ENCODE results near the gene PLEKHA6. TPM values are rescaled to one million over a fixed set of nuclear protein-coding genes. Genes with fewer than 3 reads are reported as not detected.
A peak's percentile ranks its signal among the peaks of the same experiment; 100 is the strongest.

Gene PLEKHA6
- total RNA-seq, 1 experiment from 2014 or later = 2.1 TPM

GRCh38 chr1:204345438-204345841 lies 14.3 kb downstream of the PLEKHA6 start:
- no peak overlapping the region for H2BK20ac ChIP-seq (ENCODE audit: low read depth, low read length, poor library complexity, severe bottlenecking)
- no peaks in the 10 kb centered on the region for H4K20me1 ChIP-seq (ENCODE audit: control insufficient read depth, insufficient read depth, insufficient read length)
- H2BK5ac ChIP-seq (ENCODE audit: insufficient read length, low read length) = no peak overlapping the region
- H3K23me2 ChIP-seq (ENCODE audit: insufficient read length, low read depth, low read length, poor library complexity, severe bottlenecking) = no peaks in the 10 kb centered on the region
- no CpG with 5 or more reads among the region's 5 CpGs for WGBS (ENCODE audit: extremely low coverage, insufficient read length, low lambda C conversion rate)
- no peak overlapping the region for H3K9ac ChIP-seq (ENCODE audit: extremely low read depth, insufficient read length, low read length)
- no peaks in the 10 kb centered on the region for H3K79me1 ChIP-seq (ENCODE audit: insufficient read depth, low read depth, low read length, poor library complexity, severe bottlenecking)
- H3K9me3 ChIP-seq (ENCODE audit: control insufficient read depth, low read depth, low read length) = no peaks in the 10 kb centered on the region
- no peak overlapping the region for H3K4me3 Mint-ChIP-seq
- peaks cover 27 to 41% of the 10 kb centered on the region in 2 experiments for H3K4me1 Mint-ChIP-seq
- peaks cover 12% of the 10 kb centered on the region; the same call in 1 of the 2 replicates for H3K4me1 ChIP-seq (ENCODE audit: insufficient read depth, low read length)
- H3K27ac Mint-ChIP-seq = peak overlapping the region in 1 of 3 experiments; percentile 16; a peak in 2 of 7 replicates
- H2BK12ac ChIP-seq (ENCODE audit: insufficient read length, low read depth, low read length) = no peak overlapping the region
- TF ChIP-seq, protein P1, sequence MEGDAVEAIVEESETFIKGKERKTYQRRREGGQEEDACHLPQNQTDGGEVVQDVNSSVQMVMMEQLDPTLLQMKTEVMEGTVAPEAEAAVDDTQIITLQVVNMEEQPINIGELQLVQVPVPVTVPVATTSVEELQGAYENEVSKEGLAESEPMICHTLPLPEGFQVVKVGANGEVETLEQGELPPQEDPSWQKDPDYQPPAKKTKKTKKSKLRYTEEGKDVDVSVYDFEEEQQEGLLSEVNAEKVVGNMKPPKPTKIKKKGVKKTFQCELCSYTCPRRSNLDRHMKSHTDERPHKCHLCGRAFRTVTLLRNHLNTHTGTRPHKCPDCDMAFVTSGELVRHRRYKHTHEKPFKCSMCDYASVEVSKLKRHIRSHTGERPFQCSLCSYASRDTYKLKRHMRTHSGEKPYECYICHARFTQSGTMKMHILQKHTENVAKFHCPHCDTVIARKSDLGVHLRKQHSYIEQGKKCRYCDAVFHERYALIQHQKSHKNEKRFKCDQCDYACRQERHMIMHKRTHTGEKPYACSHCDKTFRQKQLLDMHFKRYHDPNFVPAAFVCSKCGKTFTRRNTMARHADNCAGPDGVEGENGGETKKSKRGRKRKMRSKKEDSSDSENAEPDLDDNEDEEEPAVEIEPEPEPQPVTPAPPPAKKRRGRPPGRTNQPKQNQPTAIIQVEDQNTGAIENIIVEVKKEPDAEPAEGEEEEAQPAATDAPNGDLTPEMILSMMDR (conservative IDR thresholded peaks at IDR 0.05) = no peak
- no peak overlapping the region for H3K14ac ChIP-seq (ENCODE audit: insufficient read depth, low read length)
- H2AFZ ChIP-seq (ENCODE audit: low read length) = no peak overlapping the region
- H3K79me2 ChIP-seq (ENCODE audit: insufficient read depth, low read length) = no peaks in the 10 kb centered on the region
- no peak overlapping the region for H4K8ac ChIP-seq (replicated peaks; ENCODE audit: insufficient read length, low read depth, low read length)
- H2BK15ac ChIP-seq (ENCODE audit: low read depth, low read length) = no peak overlapping the region
- H3K23ac ChIP-seq (ENCODE audit: insufficient read length, low read depth, low read length) = no peak overlapping the region
- H2AK5ac ChIP-seq (ENCODE audit: insufficient read length, low read length) = no peak overlapping the region
- no peak overlapping the region for H3K56ac ChIP-seq (ENCODE audit: insufficient read length, low read depth, low read length)
- no peak overlapping the region for H3K4me2 ChIP-seq (ENCODE audit: insufficient read depth, insufficient read length, low read length)
- H3K27me3 ChIP-seq (ENCODE audit: insufficient read depth, low read length) = no peaks in the 10 kb centered on the region; the same call in 1 of the 2 replicates
- H3K9me3 Mint-ChIP-seq = no peaks in the 10 kb centered on the region; a peak in 1 of 5 replicates
- H3K27ac ChIP-seq (ENCODE audit: insufficient read length, low read depth, low read length) = no peak overlapping the region
- no peak overlapping the region for H3K4ac ChIP-seq (ENCODE audit: low read depth, low read length)
- no peaks in the 10 kb centered on the region for H3K36me3 Mint-ChIP-seq (ENCODE audit: insufficient read depth in 1 of 3, low read depth in 3 of 3)
- DNase-seq = no peak
- no peak overlapping the region for H2BK120ac ChIP-seq (ENCODE audit: low read depth, low read length, poor library complexity, severe bottlenecking)
- no peak overlapping the region for H4K91ac ChIP-seq (ENCODE audit: insufficient read length, low read depth, low read length)
- H3T11ph ChIP-seq (ENCODE audit: low read length) = no peak overlapping the region
- no peak overlapping the region for H3K18ac ChIP-seq (ENCODE audit: insufficient read length, low read depth, low read length)
- no peak overlapping the region for H4K5ac ChIP-seq (ENCODE audit: insufficient read length, low read depth, low read length)
- peaks cover 3% of the 10 kb centered on the region for H3K27me3 Mint-ChIP-seq (ENCODE audit: low read depth)
